Vagina (tissue), 2 donors: Measurements from ENCODE around the gene USP7.

Source experiments
- CTCF ChIP-seq, 3 experiments: fragments of 450-650 bp in 2 of 3; fragments of 200-600 bp in 1 of 3; sonication (generic) in 1 of 3; IDR thresholded peaks; one replicate each; pipeline ENCODE4 v1.5.1; 2017 to 2019; ENCODE audit warnings: antibody characterized with exemption in 3 of 3, mild to moderate bottlenecking in 2 of 3, moderate library complexity in 2 of 3
- POLR2A ChIP-seq, 2 donors: fragments of 450-650 bp; IDR thresholded peaks; one replicate each; pipeline ENCODE4 v1.6.1; 2017; ENCODE audit warnings: antibody characterized with exemption in 2 of 2, mild to moderate bottlenecking in 2 of 2, moderate library complexity in 2 of 2

- TF ChIP-seq CTCF (IDR thresholded peaks at IDR 0.05): no peak
- no peak for TF ChIP-seq POLR2A (IDR thresholded peaks at IDR 0.05)
Measured at GRCh38 chr16:8885674-8886592, 77.8 kb downstream of the USP7 start.
